Neuronal stem cell (in vitro differentiated cells): ENCODE data around the gene FSIP1.

ENCODE experiments used
- DNase-seq: peaks from one replicate; pipeline ENCODE4 v3.0.0-alpha.2; 2013; ENCODE audit warnings: low spot score
- H2AFZ ChIP-seq: one replicate; pipeline ENCODE4 v1.6.1; 2013; ENCODE audit warnings: mild to moderate bottlenecking, low read length, inconsistent platforms
- H2AK5ac ChIP-seq: 2 replicates; pipeline ENCODE4 v1.6.1; 2013; ENCODE audit warnings: low read depth, mild to moderate bottlenecking, inconsistent platforms, low read length, moderate library complexity, mixed read lengths
- H2BK120ac ChIP-seq: 2 replicates; pipeline ENCODE4 v1.6.1; 2013; ENCODE audit warnings: low read depth, mild to moderate bottlenecking, inconsistent platforms, low read length, moderate library complexity, mixed read lengths
- H2BK12ac ChIP-seq: one replicate; pipeline ENCODE4 v1.6.1; 2013; ENCODE audit warnings: low read length, inconsistent platforms
- H2BK15ac ChIP-seq: 2 replicates; pipeline ENCODE4 v1.6.1; 2013; ENCODE audit warnings: mild to moderate bottlenecking, low read length, inconsistent platforms, mixed read lengths
- H2BK5ac ChIP-seq: one replicate; pipeline ENCODE4 v1.6.1; 2013; ENCODE audit warnings: inconsistent platforms, mild to moderate bottlenecking, low read length, moderate library complexity
- H3K14ac ChIP-seq: one replicate; pipeline ENCODE4 v1.6.1; 2013; ENCODE audit warnings: low read length, inconsistent platforms
- H3K18ac ChIP-seq: 2 replicates; pipeline ENCODE4 v1.6.1; 2013; ENCODE audit warnings: low read length, inconsistent platforms
- H3K23ac ChIP-seq: 2 replicates; pipeline ENCODE4 v1.6.1; 2013; ENCODE audit warnings: low read depth, mild to moderate bottlenecking, mixed read lengths, low read length, inconsistent platforms; ENCODE audit not compliant: poor library complexity
- H3K27ac ChIP-seq: replicated peaks from 3 replicates; pipeline ENCODE4 v1.5.1; 2013; ENCODE audit warnings: low read length, inconsistent platforms
- H3K27me3 ChIP-seq, 3 experiments: 2 replicates each; pipeline ENCODE4 v1.6.1; 2013; ENCODE audit warnings: low read length in 3 of 3, mild to moderate bottlenecking in 2 of 3, inconsistent platforms in 1 of 3, low read depth in 1 of 3, mixed read lengths in 1 of 3, moderate library complexity in 1 of 3; ENCODE audit not compliant: control insufficient read depth in 3 of 3, insufficient read depth in 3 of 3
- H3K36me3 ChIP-seq, 2 donors: replicated peaks in 1 of 2; 2 replicates each; pipeline ENCODE4 v1.6.1; 2013; ENCODE audit warnings: low read length in 2 of 2; ENCODE audit not compliant: control insufficient read depth in 2 of 2, insufficient read depth in 2 of 2
- H3K4ac ChIP-seq: 2 replicates; pipeline ENCODE4 v1.6.1; 2013; ENCODE audit warnings: inconsistent platforms, mild to moderate bottlenecking, low read length, moderate library complexity
- H3K4me1 ChIP-seq, 2 donors: 1 replicate in 1 of 2; 2 replicates in 1 of 2; pipeline ENCODE4 v1.6.1; 2013; ENCODE audit warnings: low read length in 2 of 2, low read depth in 1 of 2; ENCODE audit not compliant: control insufficient read depth in 2 of 2, insufficient read depth in 1 of 2
- H3K4me2 ChIP-seq: one replicate; pipeline ENCODE4 v1.6.1; 2013; ENCODE audit warnings: mild to moderate bottlenecking, low read length, inconsistent platforms; ENCODE audit not compliant: insufficient read depth, poor library complexity, severe bottlenecking
- H3K4me3 ChIP-seq, 2 donors: 2 replicates each; pipeline ENCODE4 v1.5.1; 2013; ENCODE audit warnings: low read length in 2 of 2, mild to moderate bottlenecking in 2 of 2, inconsistent platforms in 1 of 2, moderate library complexity in 1 of 2
- H3K79me1 ChIP-seq: one replicate; pipeline ENCODE4 v1.6.1; 2013; ENCODE audit warnings: low read depth, mild to moderate bottlenecking, inconsistent platforms, low read length, moderate library complexity
- H3K9ac ChIP-seq: one replicate; pipeline ENCODE4 v1.6.1; 2013; ENCODE audit warnings: mild to moderate bottlenecking, low read depth, low read length, inconsistent platforms; ENCODE audit not compliant: poor library complexity
- H3K9me3 ChIP-seq, 2 donors: replicated peaks in 1 of 2; 2 replicates each; pipeline versions ENCODE3 to v1.6.1; 2013; ENCODE audit warnings: low read length in 2 of 2, mild to moderate bottlenecking in 2 of 2, inconsistent platforms in 1 of 2, low read depth in 1 of 2, mixed read lengths in 1 of 2, moderate library complexity in 1 of 2; ENCODE audit not compliant: control insufficient read depth in 2 of 2, insufficient read depth in 1 of 2
- H4K8ac ChIP-seq: one replicate; pipeline ENCODE4 v1.6.1; 2013; ENCODE audit warnings: low read depth, mild to moderate bottlenecking, inconsistent platforms, low read length, moderate library complexity
- H4K91ac ChIP-seq: one replicate; pipeline ENCODE4 v1.6.1; 2013; ENCODE audit warnings: low read length, low read depth, mild to moderate bottlenecking, inconsistent platforms; ENCODE audit not compliant: poor library complexity
- WGBS, 2 donors: extraction: QIAGEN DNeasy Blood & Tissue Kit; methylation state at CpG; one replicate each; pipeline ENCODE4 v1.1.7; 2013; ENCODE audit warnings: missing lambda C conversion rate in 2 of 2, mixed read lengths in 1 of 2; ENCODE audit not compliant: insufficient read length in 2 of 2, insufficient replicate concordance in 1 of 2; ENCODE audit errors: extremely low coverage in 2 of 2; 5-methylcytosine and 5-hydroxymethylcytosine counted together

FSIP1 gene

DNA sequence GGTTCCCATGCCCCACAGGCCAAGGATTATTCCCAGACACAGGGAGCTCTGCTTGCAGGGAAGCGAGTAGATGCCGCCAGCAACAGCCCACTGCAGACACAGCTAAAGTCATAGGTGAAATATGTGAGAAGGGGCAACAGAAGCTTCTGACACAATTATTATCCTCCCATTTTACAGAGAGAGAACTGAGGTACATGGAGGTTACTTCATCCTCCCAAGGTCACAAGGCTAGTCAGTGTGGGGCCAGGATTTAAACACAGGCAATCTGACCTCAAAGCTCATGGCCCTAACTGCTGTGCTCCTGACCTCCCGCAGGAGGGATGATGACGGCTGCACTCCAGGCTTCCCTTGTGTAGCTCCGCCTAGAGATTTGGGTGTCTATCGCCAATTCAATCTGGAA lies 15.7 kb upstream of the FSIP1 start:
- DNase-seq: no peak
- Histone ChIP-seq H3K27me3 (peaks cover 0 to 2% (median 0%) of the 10 kb centered on the region in 3 experiments), H3K23ac (no peak overlapping the region), H3K14ac (no peak overlapping the region), H2BK15ac (no peak overlapping the region), H3K4me2 (no peak overlapping the region), H2BK12ac (no peak overlapping the region), H3K4me3 (no peak overlapping the region), H3K9ac (no peak overlapping the region), H4K91ac (no peak overlapping the region), H3K4ac (no peak overlapping the region), H3K18ac (no peak overlapping the region), H3K9me3 (no peaks in the 10 kb centered on the region), H2AK5ac (no peak overlapping the region), H3K79me1 (no peaks in the 10 kb centered on the region), H4K8ac (no peak overlapping the region), H3K36me3 (peaks cover 0 to 7% of the 10 kb centered on the region in 2 donors), H3K4me1 (peaks cover 0 to 2% of the 10 kb centered on the region in 2 donors), H3K27ac (no peak overlapping the region), H2AFZ (no peak overlapping the region), H2BK5ac (no peak overlapping the region), H2BK120ac (no peak overlapping the region)
- no CpG with 5 or more reads among the region's 6 CpGs for whole genome bisulfite sequencing, 2 donors

GRCh38 chr15:39797407-39797806 lies 14.8 kb upstream of the FSIP1 start:
- H3K79me1 ChIP-seq: no peaks in the 10 kb centered on the region
- H3K36me3 ChIP-seq: peaks cover 0 to 7% of the 10 kb centered on the region in 2 donors
- no peak overlapping the region for H3K27ac ChIP-seq
- no peak overlapping the region for H3K4me3 ChIP-seq
- H2AFZ ChIP-seq: no peak overlapping the region
- H2BK12ac ChIP-seq: no peak overlapping the region
- no peak overlapping the region for H3K4me2 ChIP-seq
- no peak overlapping the region for H3K23ac ChIP-seq
- no peak overlapping the region for H3K9ac ChIP-seq
- no peak overlapping the region for H3K4ac ChIP-seq
- H3K14ac ChIP-seq: no peak overlapping the region
- no peak overlapping the region for H2BK15ac ChIP-seq
- H3K18ac ChIP-seq: no peak overlapping the region
- peaks cover 0 to 2% (median 0%) of the 10 kb centered on the region in 3 experiments for H3K27me3 ChIP-seq
- no CpG with 5 or more reads among the region's 6 CpGs for WGBS, 2 donors
- no peak overlapping the region for H4K91ac ChIP-seq
- DNase-seq: no peak
- H3K4me1 ChIP-seq: peaks cover 0 to 2% of the 10 kb centered on the region in 2 donors
- H2BK120ac ChIP-seq: no peak overlapping the region
- H2BK5ac ChIP-seq: no peak overlapping the region
- H4K8ac ChIP-seq: no peak overlapping the region
- H3K9me3 ChIP-seq: no peaks in the 10 kb centered on the region
- no peak overlapping the region for H2AK5ac ChIP-seq

DNA sequence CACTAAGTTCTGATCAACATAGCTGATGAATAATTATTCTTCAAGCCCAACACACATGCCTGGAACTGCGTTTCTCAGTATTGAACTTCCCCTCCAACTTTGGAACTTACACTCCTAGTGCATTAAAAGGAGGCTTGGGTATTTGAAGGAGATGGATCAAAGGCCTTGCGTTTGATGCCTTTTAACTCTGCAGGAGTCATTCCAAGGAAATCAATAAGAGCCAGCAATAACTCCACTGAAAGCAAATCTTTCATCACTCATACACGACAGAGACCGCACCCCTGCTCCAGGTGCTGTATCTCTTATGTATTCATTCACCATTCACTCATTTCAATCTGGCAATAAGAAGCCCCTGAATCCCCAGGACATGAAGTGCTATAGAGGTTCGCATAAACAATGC lies 14.0 kb upstream of the FSIP1 start:
- H3K9me3 ChIP-seq: no peaks in the 10 kb centered on the region
- H4K91ac ChIP-seq: no peak overlapping the region
- H4K8ac ChIP-seq: no peak overlapping the region
- peaks cover 0 to 6% of the 10 kb centered on the region in 2 donors for H3K36me3 ChIP-seq
- no peak overlapping the region for H3K18ac ChIP-seq
- H2BK120ac ChIP-seq: no peak overlapping the region
- H3K4me1 ChIP-seq: peaks cover 0 to 2% of the 10 kb centered on the region in 2 donors
- H3K14ac ChIP-seq: no peak overlapping the region
- peaks cover 0 to 2% (median 0%) of the 10 kb centered on the region in 3 experiments for H3K27me3 ChIP-seq
- H3K4me3 ChIP-seq: no peak overlapping the region
- H2AFZ ChIP-seq: no peak overlapping the region
- H2BK5ac ChIP-seq: no peak overlapping the region
- no peak overlapping the region for H3K4me2 ChIP-seq
- no peaks in the 10 kb centered on the region for H3K79me1 ChIP-seq
- no peak overlapping the region for H2BK15ac ChIP-seq
- no peak overlapping the region for H2AK5ac ChIP-seq
- no peak for DNase-seq
- H3K27ac ChIP-seq: no peak overlapping the region
- no peak overlapping the region for H3K23ac ChIP-seq
- H2BK12ac ChIP-seq: no peak overlapping the region
- WGBS, 2 donors: no CpG with 5 or more reads among the region's 5 CpGs
- H3K9ac ChIP-seq: no peak overlapping the region
- no peak overlapping the region for H3K4ac ChIP-seq

- WGBS, 2 donors: no CpG with 5 or more reads among the region's 3 CpGs
- H2BK120ac ChIP-seq: no peak overlapping the region
- H3K9ac ChIP-seq: no peak overlapping the region
Observed at GRCh38 chr15:39795486-39795885, 12.8 kb upstream of the FSIP1 start.

More at GRCh38 chr15:39795486-39795885, 12.8 kb upstream of the FSIP1 start:
- Histone ChIP-seq H2BK12ac (no peak overlapping the region), H3K27ac (no peak overlapping the region), H2AK5ac (no peak overlapping the region), H4K8ac (no peak overlapping the region), H3K4me2 (no peak overlapping the region), H3K4me1 (peaks cover 0 to 2% of the 10 kb centered on the region in 2 donors), H3K9me3 (no peaks in the 10 kb centered on the region), H3K23ac (no peak overlapping the region), H2BK5ac (no peak overlapping the region), H3K14ac (no peak overlapping the region), H4K91ac (no peak overlapping the region), H3K4ac (no peak overlapping the region), H3K79me1 (no peaks in the 10 kb centered on the region), H3K18ac (no peak overlapping the region), H3K36me3 (peaks cover 0 to 2% of the 10 kb centered on the region in 2 donors), H2AFZ (no peak overlapping the region), H2BK15ac (no peak overlapping the region), H3K4me3 (no peak overlapping the region), H3K27me3 (peaks cover 0 to 2% (median 0%) of the 10 kb centered on the region in 3 experiments)
- no peak for DNase-seq
